HG03378 (cell line): Measurements from ENCODE around the gene GNA14.
"Not testable (repeated sequence)": the region's sequence is repeated elsewhere in the genome, so short reads cannot be mapped to it uniquely, and the experiment has no call there.

Experiments used
- ATAC-seq: cut with Tn5 transposase; IDR thresholded peaks from one replicate; pipeline ENCODE4 v1.9.1; 2021; ENCODE audit warnings: mild to moderate bottlenecking, moderate library complexity; ENCODE audit not compliant: unreplicated experiment

Gene GNA14

GRCh38 chr9:77647267-77648233 lies 572 bp downstream of the GNA14 start:
- no peak for ATAC-seq

- ATAC-seq: no peak
Observed at GRCh38 chr9:77643871-77644270, 4.3 kb downstream of the GNA14 start.

GRCh38 chr9:77640741-77641580 lies 7.2 kb downstream of the GNA14 start:
- ATAC-seq: no peak

- no peak for ATAC-seq
Observed at GRCh38 chr9:77632652-77633051, 15.5 kb downstream of the GNA14 start.

- not testable (repeated sequence) for ATAC-seq
Observed at GRCh38 chr9:77628864-77629263, 19.3 kb downstream of the GNA14 start.

GRCh38 chr9:77616191-77616590 lies 31.9 kb downstream of the GNA14 start:
- ATAC-seq: no peak

GRCh38 chr9:77614645-77615044 lies 33.5 kb downstream of the GNA14 start:
- no peak for ATAC-seq

- ATAC-seq: no peak
Observed at GRCh38 chr9:77606526-77606925, 41.6 kb downstream of the GNA14 start.

GRCh38 chr9:77605449-77606220 lies 42.5 kb downstream of the GNA14 start:
- ATAC-seq: no peak

GRCh38 chr9:77604316-77604715 lies 43.8 kb downstream of the GNA14 start:
- no peak for ATAC-seq

GRCh38 chr9:77602852-77603251 lies 45.3 kb downstream of the GNA14 start:
- ATAC-seq: no peak

GRCh38 chr9:77601476-77602099 lies 46.5 kb downstream of the GNA14 start:
- no peak for ATAC-seq

GRCh38 chr9:77600810-77601209 lies 47.3 kb downstream of the GNA14 start:
- no peak for ATAC-seq

- ATAC-seq: no peak
Observed at GRCh38 chr9:77599492-77599891, 48.6 kb downstream of the GNA14 start.

- ATAC-seq: no peak
Observed at GRCh38 chr9:77598991-77599390, 49.1 kb downstream of the GNA14 start.

GRCh38 chr9:77598524-77598923 lies 49.6 kb downstream of the GNA14 start:
- no peak for ATAC-seq

GRCh38 chr9:77597057-77597456 lies 51.1 kb downstream of the GNA14 start:
- no peak for ATAC-seq

- no peak for ATAC-seq
Observed at GRCh38 chr9:77595426-77596095, 52.6 kb downstream of the GNA14 start.

- no peak for ATAC-seq
Observed at GRCh38 chr9:77594963-77595362, 53.2 kb downstream of the GNA14 start.

GRCh38 chr9:77593528-77593927 lies 54.6 kb downstream of the GNA14 start:
- ATAC-seq: no peak
